Measurements from ENCODE around the gene GINM1.

DNA sequence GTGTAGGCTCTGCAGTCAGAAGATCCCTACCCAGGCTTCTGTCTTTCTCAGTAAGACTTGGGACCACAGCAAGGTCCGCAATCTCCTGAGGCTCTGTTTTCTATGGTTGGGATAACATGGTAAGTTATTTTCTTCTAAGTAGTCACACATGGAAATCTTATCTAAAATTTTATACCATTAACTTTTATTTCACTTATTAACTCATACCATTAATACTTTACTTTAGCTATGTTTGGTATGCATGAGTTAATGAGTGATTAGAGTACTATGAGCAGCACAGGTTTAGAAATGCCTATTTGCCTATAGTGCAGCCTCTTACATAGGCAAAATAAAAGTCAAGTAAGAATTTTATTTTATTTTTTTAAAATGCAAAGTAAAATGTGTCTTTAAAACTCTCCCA lies 27.2 kb downstream of the GINM1 start:
- TF ChIP-seq, protein P1, sequence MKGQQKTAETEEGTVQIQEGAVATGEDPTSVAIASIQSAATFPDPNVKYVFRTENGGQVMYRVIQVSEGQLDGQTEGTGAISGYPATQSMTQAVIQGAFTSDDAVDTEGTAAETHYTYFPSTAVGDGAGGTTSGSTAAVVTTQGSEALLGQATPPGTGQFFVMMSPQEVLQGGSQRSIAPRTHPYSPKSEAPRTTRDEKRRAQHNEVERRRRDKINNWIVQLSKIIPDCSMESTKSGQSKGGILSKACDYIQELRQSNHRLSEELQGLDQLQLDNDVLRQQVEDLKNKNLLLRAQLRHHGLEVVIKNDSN (IDR thresholded peaks at IDR 0.05) = no peak
- TF ChIP-seq TAF1 (IDR thresholded peaks at IDR 0.05; ENCODE audit: low read depth) = no peak
- TF ChIP-seq NFIC (IDR thresholded peaks at IDR 0.05) = no peak
- TF ChIP-seq CREB1 (IDR thresholded peaks at IDR 0.05; ENCODE audit: low read depth) = no peak
- no peak for TF ChIP-seq EGR1 (IDR thresholded peaks at IDR 0.05)
- no peak for TF ChIP-seq CEBPB (IDR thresholded peaks at IDR 0.05)
- TF ChIP-seq YY1 (IDR thresholded peaks at IDR 0.05; ENCODE audit: low read depth) = no peak
- TF ChIP-seq, protein P2, sequence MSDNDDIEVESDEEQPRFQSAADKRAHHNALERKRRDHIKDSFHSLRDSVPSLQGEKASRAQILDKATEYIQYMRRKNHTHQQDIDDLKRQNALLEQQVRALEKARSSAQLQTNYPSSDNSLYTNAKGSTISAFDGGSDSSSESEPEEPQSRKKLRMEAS (IDR thresholded peaks at IDR 0.05) = no peak
- TF ChIP-seq EP300 (IDR thresholded peaks at IDR 0.05; ENCODE audit: borderline replicate concordance) = no peak
- TF ChIP-seq TEAD4 (IDR thresholded peaks at IDR 0.05) = no peak
- TF ChIP-seq, protein P3, sequence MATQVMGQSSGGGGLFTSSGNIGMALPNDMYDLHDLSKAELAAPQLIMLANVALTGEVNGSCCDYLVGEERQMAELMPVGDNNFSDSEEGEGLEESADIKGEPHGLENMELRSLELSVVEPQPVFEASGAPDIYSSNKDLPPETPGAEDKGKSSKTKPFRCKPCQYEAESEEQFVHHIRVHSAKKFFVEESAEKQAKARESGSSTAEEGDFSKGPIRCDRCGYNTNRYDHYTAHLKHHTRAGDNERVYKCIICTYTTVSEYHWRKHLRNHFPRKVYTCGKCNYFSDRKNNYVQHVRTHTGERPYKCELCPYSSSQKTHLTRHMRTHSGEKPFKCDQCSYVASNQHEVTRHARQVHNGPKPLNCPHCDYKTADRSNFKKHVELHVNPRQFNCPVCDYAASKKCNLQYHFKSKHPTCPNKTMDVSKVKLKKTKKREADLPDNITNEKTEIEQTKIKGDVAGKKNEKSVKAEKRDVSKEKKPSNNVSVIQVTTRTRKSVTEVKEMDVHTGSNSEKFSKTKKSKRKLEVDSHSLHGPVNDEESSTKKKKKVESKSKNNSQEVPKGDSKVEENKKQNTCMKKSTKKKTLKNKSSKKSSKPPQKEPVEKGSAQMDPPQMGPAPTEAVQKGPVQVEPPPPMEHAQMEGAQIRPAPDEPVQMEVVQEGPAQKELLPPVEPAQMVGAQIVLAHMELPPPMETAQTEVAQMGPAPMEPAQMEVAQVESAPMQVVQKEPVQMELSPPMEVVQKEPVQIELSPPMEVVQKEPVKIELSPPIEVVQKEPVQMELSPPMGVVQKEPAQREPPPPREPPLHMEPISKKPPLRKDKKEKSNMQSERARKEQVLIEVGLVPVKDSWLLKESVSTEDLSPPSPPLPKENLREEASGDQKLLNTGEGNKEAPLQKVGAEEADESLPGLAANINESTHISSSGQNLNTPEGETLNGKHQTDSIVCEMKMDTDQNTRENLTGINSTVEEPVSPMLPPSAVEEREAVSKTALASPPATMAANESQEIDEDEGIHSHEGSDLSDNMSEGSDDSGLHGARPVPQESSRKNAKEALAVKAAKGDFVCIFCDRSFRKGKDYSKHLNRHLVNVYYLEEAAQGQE (IDR thresholded peaks at IDR 0.05; ENCODE audit: low read depth) = no peak
- no peak for TF ChIP-seq TCF12 (IDR thresholded peaks at IDR 0.05; ENCODE audit: low read depth)
- TF ChIP-seq RAD21 (IDR thresholded peaks at IDR 0.05; ENCODE audit: low read depth) = no peak
- TF ChIP-seq FOXM1 (IDR thresholded peaks at IDR 0.05; ENCODE audit: borderline replicate concordance, low read depth) = no peak

Measured in Ishikawa (cell line).